GM21737 (cell line): ENCODE results near the gene ADGRG3.

Experiments
- ATAC-seq: cut with Tn5 transposase; IDR thresholded peaks from one replicate; pipeline ENCODE4 v1.9.1; 2021; ENCODE audit warnings: mild to moderate bottlenecking, moderate library complexity; ENCODE audit not compliant: unreplicated experiment

The ADGRG3 gene

DNA sequence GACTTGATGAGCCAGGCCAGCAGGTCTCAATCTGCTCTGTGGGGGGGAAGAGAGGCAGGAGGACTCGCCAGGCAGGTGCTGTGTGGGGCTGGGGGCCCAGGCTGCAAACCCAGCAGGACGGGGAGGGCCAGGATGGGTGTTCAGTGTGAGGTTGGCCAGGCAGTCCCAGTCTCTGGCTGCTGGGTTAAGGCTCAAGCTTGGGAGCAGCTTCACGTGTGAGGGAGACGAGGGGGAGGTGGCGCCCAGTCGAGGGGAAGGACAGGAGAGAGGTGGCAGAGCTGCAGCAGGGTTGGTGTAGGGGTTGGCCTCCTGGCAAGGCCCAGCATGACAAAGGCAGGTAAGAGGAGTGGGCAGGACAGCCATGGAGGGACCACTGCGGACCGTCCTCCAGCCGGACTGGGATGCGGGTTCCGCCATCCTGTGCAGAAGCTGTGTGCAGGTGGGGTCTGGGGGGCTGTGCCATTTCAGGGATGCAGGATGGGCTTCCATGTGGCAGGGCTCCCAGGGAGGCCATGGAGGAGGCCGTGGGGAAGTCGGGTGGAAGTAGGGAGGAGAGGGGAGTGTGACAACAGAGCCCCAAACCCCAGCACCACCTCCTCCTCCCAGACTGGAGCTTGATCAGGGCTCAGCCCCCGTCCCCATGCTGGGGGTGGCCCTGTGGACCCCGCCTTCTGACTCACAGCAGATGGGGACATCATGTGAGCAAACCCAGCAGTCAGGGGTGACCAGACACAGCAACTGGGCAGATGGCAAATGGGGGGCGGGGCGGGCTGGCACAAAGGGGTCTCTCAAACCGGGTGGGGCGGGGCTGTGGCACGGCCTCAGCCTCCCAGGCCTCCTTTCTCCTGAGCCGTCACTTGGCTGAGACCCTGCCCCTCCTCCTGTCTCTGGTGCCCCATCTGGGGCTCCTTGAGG is 36.9 kb upstream of the ADGRG3 start:
- ATAC-seq, result no peak

DNA sequence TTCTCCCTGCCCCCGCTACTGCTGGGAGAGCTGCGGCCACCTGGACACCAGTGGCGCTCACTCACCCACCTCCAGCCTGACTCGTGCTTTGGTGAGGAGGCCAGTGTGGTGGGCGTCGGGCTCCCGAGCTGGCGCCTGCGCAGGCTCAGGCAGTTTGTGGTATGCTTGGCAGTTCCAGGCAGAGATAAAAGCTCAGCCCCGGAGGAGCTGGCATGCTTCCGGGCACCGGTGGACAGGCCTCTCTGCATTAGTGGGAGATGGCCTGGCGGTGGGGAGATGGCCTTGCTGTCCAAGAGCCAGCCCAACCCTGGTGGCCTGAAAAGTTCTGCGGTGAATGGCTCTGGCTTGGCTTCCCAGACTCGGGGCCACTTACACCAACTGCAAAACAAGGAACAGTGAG is 35.5 kb upstream of the ADGRG3 start:
- ATAC-seq, result no peak

DNA sequence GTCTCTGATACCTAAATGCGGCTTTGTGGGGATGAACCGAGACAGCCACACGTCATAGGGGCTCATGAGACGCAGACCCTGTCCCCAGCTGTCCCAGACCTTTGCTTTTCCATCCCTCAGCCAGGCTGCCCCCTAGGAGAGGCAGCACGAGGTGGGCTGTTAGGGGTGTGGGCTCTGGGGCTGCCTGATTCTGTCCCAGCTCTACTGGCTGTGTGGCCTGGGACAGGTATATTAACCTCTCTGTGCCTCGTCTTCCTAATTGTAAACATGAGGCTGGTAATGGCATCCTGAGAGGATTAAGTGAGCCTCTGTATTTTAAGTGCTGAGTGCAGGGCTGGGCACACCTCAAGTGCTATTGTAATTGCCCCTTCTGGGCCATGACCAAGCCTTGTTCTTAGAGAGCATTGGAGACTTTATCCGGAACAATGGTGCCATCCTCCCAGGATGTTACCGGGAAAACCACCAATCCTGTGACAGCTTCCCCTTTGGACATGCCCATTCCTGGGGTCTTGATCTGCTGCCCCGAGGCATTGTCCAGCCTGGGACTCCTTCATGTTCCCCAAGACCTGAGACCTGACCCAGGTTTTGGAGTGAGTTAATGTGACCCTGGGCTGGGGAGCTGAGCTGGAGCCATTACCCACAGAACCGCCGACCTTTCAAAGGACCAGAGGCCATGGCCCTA is 34.6 kb upstream of the ADGRG3 start:
- ATAC-seq, result no peak

DNA sequence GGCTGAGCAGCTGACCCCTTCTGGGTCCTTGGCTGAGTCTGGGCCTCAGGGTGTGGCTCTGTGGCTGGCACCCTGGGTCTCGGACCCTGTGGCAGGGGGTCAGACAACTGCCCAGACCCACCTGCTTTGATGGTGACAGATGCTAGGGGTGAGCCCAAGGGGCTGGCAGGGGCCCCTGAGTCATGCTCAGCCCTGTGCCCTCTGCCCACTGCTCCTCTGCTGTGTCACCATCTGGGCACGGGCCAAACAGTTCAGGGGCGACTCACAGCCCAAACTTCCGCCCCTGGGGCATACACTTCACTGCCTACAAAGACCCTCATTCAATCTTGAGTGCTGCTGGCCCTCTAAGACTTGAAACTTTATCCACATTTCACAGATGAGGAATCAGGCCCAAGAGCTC is 33.9 kb upstream of the ADGRG3 start:
- no peak for ATAC-seq

DNA sequence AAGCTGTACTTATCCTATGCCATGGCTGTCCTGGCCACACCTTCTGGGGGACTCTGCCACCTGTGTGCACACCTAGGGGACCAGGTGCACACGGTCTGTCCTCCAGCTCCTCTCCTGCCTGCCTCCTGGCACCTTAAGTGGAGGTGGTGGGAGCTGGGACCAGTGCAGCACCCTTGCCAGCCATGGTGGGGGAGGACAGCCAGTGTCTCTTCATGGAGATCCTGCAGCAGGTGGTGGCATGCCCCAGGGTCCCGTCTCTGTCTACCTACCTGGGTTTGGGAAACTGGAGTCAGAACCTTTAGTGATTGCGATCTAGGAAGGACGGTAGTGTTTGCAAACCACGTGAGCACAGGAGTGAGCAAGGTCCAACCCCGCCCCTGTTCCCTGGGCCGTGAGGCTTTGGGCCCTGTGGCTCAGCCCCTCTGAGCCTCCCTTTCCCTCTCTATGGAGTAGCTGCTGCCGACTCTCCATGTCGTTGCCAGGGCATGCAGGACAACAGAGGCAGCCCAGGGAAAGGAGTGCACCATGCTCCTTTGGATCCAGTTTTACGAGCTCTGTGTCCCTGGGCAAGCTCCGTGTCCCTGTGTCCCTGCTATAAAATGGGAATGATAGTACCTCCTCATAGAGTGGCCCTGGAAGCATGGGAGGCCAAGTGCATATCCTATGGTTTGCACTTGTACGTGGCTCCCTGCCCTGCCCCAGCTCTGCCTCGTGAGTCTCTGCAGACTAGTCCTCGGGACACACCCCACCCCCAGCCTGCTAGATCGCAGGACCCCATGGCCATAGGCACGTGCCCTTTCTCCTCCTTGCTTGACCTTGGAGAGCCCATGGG is 32.6 kb upstream of the ADGRG3 start:
- no peak for ATAC-seq

DNA sequence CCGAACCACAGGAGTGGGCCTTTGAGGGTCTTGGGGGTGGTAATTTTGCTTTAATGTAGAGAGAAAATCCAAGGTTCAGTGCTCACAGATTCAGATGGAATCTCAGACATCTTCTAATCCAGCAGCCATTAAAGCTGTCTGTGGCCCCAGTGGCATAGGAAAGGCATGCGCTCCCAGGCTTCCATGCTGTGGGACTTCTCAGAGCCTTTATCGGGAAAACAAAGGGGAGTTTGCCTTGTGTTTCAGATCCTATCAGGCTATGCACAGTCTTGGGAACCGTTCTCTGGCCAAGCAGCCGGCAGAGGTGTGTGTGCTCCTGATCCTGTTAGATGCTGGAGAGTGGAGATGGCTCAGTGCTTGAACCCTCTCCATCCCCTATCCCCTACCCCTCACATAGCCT is 31.9 kb upstream of the ADGRG3 start:
- no peak for ATAC-seq

DNA sequence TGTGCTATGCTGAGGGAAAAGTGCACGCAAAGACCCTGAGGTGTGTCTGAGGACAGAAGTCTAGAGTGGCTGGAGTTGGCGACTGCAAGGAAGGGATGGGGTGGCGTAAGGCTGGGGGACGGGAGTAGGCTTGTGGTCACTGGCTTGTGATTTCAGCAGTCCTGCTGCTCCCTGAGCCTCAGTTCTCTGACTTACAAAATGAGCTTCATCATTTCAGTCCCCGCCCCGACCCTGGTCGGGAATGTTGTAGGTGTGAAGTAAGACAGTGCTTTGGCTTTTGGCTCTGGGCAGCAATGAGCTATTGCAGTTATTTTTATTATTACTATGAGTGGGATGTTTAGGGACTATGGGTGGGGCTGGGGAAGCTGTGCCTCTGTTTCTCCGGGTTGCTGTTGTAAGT is 31.1 kb upstream of the ADGRG3 start:
- ATAC-seq, result no peak

DNA sequence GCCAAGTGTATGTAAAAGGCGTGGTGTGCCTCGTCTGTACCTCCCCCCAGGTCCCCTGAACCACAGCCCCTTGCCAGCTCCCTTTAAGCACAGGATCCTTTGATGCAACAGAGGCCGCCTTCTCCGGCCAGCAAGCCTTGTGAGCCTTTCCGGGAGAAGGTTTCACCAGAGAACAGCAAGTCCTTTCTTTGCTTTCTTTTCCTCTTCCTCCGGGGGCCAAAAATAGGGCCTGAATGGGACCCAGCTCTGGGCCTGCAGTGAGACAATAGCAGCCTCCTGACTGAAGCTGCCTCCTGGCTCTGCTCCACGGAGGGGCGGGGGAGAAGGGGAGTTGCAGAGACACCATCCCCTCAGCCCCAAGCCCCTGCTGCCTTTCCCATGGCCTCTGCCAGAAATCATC is 30.7 kb upstream of the ADGRG3 start:
- no peak for ATAC-seq

DNA sequence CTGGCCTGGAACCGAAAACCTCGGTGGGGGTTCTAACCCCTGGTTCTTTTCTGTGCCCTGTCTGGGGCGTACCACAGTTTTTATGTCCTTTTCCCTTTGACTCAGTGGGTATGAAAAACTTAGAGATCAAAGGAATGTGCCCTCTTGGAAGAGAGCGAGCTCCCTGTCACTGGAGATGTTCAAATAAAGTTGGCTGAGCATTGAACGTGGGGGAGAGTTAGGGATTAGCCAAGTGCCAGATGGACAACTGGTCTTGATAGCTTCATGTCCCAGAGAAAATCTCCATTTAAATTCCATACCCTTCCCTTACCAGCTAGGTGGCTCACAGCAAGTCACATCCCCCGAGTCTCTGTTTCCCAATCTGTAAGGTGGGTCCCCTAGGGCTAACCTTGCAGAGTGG is 30.1 kb upstream of the ADGRG3 start:
- no peak for ATAC-seq

DNA sequence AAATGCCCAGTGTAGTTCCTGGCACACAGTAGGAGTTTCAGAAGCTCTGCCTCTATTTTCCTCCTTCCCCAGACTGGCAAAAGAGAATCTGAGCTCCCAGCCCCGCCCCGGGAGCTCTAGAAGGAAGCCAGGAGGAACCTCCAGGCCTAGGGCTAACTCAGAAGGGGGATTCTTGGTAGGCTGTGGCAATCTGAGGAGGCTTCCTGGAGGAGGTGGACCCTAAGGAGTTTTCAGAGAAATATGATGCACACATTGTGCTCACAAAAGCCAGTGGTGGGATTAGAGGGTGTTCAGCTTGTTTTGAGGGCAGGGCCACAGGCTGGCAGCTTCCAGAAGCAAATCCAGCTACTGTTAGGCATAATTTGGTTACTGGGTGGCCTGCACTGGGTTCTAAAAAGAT is 29.7 kb upstream of the ADGRG3 start:
- ATAC-seq, result no peak

DNA sequence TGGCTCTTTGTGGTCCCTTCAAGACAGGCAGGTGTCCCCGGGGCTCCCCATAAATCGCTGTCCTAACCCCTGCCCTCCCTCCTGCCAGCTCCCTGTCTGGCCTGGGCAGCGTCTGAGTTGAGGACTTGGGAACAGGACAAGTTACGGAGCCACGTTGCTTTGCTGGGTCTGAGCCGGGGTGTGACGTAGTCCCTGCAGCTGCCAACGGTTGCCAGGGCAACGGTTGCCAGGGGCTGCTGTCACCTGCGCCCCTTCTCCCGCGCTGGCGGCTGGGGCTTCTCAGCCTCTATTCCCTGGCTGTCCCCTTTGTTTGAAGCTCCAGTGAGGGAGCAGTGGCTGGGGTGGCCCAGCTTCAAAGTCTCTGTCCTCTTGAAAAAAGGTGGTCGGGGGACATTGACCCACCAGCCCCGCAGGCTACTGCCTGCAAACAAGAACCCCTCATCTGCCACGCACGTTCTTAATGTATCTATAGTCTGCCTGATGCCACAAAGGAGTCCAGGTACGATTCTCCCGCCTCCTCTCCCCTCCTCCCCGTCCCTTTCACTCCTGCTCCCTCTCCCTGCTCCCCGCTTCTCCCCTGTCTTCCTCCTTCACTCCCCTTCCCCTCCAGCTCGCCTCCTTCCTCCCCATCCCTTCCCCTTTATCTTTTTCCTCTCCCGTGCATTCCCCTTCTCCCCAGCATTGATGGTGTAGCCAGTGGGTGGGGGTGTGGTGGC is 28.8 kb upstream of the ADGRG3 start:
- ATAC-seq, result no peak

DNA sequence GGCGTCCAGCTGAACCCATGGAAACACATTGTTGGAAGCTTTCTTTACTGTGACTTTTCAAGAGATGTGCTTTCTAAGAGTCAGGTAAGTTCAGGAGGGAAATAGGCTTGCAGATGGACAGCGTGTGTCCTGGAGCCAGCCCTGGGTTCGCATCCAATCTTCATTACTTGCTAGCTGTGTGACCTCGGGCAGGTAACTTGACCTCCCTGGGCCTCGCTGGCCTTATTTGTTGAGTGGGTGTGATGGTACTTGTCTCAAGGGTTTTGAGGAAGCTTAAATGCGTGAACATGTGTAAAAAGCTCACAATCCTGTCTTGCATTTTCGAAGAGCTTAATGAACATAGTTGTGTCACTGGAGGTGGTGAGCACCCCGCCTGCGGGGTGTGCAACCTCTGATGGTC is 27.9 kb upstream of the ADGRG3 start:
- ATAC-seq, result no peak

DNA sequence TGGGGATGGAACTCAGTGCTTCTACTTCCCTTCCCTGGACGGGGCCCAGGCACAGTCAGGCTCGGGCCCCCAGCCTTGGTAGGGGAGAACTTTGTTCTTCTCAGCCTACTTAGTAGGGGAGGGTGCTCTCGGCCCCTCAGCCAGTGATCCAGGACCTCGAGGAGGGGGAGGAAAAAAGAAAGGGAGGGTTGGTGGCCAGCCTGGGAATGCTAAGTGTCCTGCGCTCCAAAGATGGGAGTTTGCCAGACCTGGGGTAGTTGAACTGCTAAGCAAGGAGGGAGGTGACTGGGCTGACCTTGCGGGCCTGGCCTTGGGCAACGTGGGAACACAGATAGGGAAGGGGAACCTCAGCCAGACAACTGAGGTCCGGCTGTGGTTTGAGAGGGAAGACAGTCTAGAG is 27.5 kb upstream of the ADGRG3 start:
- no peak for ATAC-seq

DNA sequence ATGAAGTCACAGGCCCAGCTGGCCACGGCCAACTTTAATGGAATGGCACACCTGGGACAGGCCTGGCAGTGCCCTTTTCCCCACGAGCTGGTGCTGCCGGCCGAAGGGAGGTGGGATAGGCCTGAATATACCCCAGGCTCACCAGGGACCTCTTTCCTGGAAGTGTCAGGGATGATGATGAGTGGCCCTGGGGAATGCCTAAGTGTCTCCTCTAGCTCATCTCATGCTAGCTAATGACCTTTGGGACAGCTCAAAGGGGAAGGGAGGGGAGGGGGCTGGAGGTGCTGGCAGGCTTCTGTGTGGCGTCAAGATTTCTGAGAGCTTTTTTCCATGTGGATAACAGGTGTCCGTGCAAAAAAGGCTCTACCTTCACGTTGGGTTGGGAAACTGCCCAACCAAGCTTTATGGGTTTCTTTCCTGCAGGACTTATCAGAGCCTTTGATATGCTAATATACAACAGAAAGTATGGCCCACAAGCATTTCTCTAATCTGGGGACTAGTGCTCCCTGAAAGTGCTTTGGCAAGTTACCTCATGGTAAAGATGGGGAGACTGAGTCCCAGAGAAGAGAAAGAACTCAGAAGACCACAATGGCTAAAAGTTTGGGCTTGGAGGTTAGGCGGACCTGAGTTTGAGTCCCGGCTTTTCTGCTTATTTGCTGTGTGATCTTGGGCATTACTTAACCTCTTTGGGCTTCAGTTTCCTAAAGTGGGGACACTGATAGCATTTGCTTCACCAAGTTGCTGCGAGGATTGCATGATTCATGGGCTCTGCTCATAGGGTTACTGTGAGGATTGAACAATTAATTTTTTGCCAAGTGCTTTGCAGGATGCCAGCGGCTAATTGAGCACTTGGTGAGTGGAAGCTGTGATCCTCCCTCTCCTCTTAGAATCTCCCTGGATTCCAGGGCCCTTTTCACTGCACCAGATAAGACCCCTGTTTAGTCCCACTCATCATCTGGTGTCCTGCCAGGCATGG is 25.7 kb upstream of the ADGRG3 start:
- ATAC-seq, result no peak

DNA sequence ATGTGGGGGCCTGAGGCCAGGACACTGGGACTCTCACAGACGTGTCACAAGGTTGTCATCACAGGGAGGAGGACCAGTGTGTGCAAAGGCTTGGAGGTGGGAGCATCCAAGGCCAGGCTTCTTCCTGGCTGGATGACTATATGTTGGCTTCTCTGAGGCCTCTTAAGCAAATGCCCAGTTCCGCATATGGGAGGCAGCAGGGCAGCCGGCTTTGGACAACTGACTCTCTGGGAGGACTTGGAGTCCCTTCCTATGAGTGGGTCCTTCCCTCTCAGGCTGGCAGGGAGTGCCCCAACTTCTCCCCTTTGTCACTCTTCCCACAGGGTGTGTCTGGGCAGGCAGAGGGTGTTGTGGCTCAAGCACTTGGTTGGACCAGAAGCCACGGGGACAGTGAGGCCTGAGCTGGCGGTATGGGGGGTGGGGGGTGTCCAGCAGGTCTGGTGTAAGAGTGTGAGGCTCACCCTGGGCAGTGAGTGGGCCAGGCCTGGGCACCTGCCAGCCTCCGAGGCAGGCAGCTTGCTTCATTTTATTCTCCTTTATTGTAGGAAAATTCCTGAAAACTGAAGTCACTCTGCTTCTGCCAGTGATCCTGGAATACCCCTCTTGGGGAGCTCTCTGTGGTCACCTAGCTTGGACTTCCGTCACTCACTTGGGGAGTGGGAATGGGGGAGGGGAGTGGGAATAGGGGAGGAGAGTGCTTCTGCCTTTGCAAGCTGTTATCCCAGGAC is 24.8 kb upstream of the ADGRG3 start:
- ATAC-seq, result no peak

DNA sequence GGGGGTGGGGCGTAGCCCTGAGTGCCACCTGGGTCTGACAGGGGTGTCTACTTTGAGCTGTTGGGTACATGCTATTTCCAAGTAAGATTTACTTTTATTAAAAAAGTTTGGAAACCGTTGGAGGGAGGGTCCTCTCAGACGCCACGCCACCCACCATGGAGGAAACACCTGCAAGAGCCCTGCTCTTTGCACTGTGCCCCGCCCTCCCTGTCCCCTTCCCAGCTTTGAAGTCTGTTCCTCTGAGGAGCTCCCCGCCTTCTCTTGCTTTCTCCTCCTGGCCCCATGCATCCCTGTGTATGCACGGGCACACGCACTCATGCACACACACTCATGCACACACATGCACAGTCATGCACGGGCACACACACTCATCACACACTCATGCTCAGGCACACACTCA is 24.2 kb upstream of the ADGRG3 start:
- no peak for ATAC-seq

DNA sequence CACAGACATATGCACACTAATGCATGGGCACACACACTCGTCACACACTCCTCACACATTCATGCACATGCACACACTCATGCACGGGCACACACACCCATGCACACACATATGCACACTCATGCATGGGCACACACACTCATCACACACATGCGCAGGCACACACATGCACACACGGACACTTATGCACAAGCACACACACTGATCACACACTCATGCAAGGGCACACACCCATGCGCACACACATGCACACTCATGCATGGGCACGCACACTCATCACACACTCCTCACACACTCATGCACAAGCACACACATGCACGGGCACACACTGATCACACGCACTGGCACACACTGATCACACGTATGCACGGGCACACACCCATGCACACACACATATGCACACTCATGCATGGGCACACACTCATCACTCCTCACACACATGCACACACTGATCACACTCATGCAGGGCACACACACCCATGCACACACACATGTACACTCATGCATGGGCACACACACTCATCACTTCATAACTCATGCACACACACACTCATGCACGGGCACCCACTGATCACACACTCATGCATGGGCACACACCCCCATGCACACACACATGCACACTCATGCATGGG is 23.6 kb upstream of the ADGRG3 start:
- no peak for ATAC-seq

DNA sequence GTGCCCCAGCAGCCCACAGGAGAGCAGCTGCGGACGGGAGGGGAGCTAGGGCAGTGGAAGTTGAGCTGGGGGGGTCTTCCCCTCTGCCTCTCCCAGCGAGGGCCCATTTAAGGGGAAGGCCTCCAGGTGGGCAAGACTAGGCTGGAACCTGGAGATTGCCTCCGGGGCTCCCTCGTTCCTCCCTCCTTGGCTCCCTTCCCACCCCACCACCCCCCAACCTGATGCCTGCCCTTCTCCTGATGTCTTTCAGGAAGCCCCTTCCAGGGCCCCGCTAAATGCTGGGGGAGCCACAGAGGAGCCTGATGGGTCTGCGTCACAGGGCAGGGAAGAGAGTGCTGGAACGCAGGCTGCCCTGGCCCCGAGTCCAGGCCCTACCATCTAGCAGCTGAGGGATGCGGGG is 22.9 kb upstream of the ADGRG3 start:
- ATAC-seq, result no peak
